Ovary (tissue), 9 donors: Measurements from ENCODE around the gene SLC4A5. TPM values are rescaled to one million over a fixed set of nuclear protein-coding genes. Genes with fewer than 3 reads are reported as not detected.

Experiments used
- DNase-seq, 5 donors: peaks; one replicate each; pipeline ENCODE4 v3.0.0-alpha.2; 2019 to 2020
- H3K27ac ChIP-seq, 2 donors: fragments of 200-600 bp; one replicate each; pipeline versions ENCODE4 v1.5.1 to v1.8.0; 2019 to 2022
- H3K27me3 ChIP-seq: fragments of 200-600 bp; one replicate; pipeline ENCODE4 v1.8.0; 2022
- H3K36me3 ChIP-seq: fragments of 200-600 bp; sonication (generic); one replicate; pipeline ENCODE4 v1.5.1; 2019
- H3K4me1 ChIP-seq: one replicate; pipeline ENCODE4 v1.8.1; 2013; ENCODE audit warnings: mild to moderate bottlenecking, moderate library complexity; ENCODE audit not compliant: insufficient read depth
- H3K4me3 ChIP-seq: fragments of 200-600 bp; sonication (generic); one replicate; pipeline ENCODE4 v1.5.1; 2017
- H3K9me3 ChIP-seq, 2 donors: fragments of 200-600 bp in 1 of 2; sonication (generic) in 1 of 2; one replicate each; pipeline versions ENCODE4 v1.5.1 to v1.8.1; 2013 to 2019; ENCODE audit warnings: mild to moderate bottlenecking in 1 of 2, moderate library complexity in 1 of 2
- EP300 ChIP-seq: sonication (generic); formaldehyde crosslinking; IDR thresholded peaks from one replicate; pipeline ENCODE4 v1.6.1; 2017; ENCODE audit warnings: antibody characterized with exemption
- POLR2A ChIP-seq: fragments of 450-650 bp; IDR thresholded peaks from one replicate; pipeline ENCODE4 v1.6.1; 2017; ENCODE audit warnings: antibody characterized with exemption, mild to moderate bottlenecking, moderate library complexity
- WGBS, 3 donors: extraction: QIAGEN DNeasy Blood & Tissue Kit in 1 of 3; methylation state at CpG; one replicate each; pipeline versions ENCODE4 v1.1.5 to v1.1.7; 2013 to 2017; 5-methylcytosine and 5-hydroxymethylcytosine counted together
- intact Hi-C, 4 donors: fragments of 100-400 bp; cut with DNase I; formaldehyde crosslinking; loops; one replicate each; pipeline versions ENCODE4 v1.11.0 to v1.15.1; 2022 to 2023
- polyA plus RNA-seq, 2 donors: library from polyadenylated mRNA; stranded (reverse); fragments of 200-250 nt in 1 of 2; fragments of 350-450 nt in 1 of 2; fragmentation: Illumina TruSeq in 1 of 2; extraction: RNeasy Lipid Tissue Mini Kit (QIAGEN cat#74804) in 1 of 2; gene quantifications; one replicate each; pipeline ENCODE4 v1.2.3, GENCODE V29; 2013 to 2014
- total RNA-seq, 7 donors: library from RNA; depleted of rRNA in 2 of 7; stranded (reverse); fragments of >200 nt in 2 of 7; fragmentation: NEBNext Ultra II Directional in 3 of 7; extraction: Animal tissue kit (Norgen Biotek cat#: 25700) in 3 of 7; gene quantifications; one replicate each; pipeline versions ENCODE4 v1.1.0 to v1.2.4, GENCODE V29; 2016 to 2023
- TF ChIP-seq, protein P1 (sequence below), 3 donors: fragments of 450-650 bp in 2 of 3; fragments of 200-600 bp in 1 of 3; IDR thresholded peaks; one replicate each; pipeline versions ENCODE4 v1.5.1 to v1.8.0; 2016 to 2022; ENCODE audit warnings: antibody characterized with exemption in 3 of 3, mild to moderate bottlenecking in 1 of 3
- donor health status: DM: no; HTN: no; CAD: no; lungs with moderate emphysema.
- donor health status: DM: no; HTN: no; CAD: no.
- donor health status: Bipolar disorder and iron deficiency.
- donor health status: DM: yes; HTN: yes; CAD: no.
- donor health status: DM: no; HTN: no; CAD: no.
- donor health status: DM: yes; HTN: yes; CAD: no.

The SLC4A5 gene
- total and polyA plus RNA-seq, 9 donors, result 1.1 to 6.3 (median 2.4) TPM

DNA sequence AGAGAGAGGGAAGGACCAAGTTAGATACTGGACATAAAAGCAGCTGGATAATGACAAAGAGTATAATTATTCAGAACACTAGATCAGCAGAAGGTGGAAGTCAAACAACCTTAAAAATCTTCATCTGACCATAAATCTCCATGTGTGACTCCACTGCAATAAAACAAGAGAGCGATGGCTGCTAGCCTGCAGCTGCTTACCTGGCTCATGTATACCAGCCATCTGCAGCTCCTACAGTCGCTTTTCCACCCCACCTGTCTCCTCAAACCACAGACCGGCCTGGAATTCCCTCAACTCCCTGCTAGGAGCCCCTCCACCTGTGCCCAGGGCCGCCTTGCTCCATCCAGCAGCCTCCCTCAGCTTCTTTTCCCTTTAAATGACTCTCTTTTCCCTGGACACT, 64.5 kb downstream of the SLC4A5 start:
- H3K4me1 ChIP-seq, result no peaks in the 10 kb centered on the region
- 88 to 95% (median 90%) methylated on average over 4 of the region's 4 CpGs for WGBS, 3 donors
- H3K27ac ChIP-seq, result no peak overlapping the region
- intact Hi-C loops, result no loop called here
- no peaks in the 10 kb centered on the region for H3K27me3 ChIP-seq
- no peaks in the 10 kb centered on the region for H3K36me3 ChIP-seq
- TF ChIP-seq EP300 (no peak), POLR2A (no peak)
- TF ChIP-seq, protein P1, sequence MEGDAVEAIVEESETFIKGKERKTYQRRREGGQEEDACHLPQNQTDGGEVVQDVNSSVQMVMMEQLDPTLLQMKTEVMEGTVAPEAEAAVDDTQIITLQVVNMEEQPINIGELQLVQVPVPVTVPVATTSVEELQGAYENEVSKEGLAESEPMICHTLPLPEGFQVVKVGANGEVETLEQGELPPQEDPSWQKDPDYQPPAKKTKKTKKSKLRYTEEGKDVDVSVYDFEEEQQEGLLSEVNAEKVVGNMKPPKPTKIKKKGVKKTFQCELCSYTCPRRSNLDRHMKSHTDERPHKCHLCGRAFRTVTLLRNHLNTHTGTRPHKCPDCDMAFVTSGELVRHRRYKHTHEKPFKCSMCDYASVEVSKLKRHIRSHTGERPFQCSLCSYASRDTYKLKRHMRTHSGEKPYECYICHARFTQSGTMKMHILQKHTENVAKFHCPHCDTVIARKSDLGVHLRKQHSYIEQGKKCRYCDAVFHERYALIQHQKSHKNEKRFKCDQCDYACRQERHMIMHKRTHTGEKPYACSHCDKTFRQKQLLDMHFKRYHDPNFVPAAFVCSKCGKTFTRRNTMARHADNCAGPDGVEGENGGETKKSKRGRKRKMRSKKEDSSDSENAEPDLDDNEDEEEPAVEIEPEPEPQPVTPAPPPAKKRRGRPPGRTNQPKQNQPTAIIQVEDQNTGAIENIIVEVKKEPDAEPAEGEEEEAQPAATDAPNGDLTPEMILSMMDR (IDR thresholded peaks at IDR 0.05), result no peak
- no peaks in the 10 kb centered on the region for H3K9me3 ChIP-seq
- no peak for DNase-seq
- H3K4me3 ChIP-seq, result no peak overlapping the region

DNA sequence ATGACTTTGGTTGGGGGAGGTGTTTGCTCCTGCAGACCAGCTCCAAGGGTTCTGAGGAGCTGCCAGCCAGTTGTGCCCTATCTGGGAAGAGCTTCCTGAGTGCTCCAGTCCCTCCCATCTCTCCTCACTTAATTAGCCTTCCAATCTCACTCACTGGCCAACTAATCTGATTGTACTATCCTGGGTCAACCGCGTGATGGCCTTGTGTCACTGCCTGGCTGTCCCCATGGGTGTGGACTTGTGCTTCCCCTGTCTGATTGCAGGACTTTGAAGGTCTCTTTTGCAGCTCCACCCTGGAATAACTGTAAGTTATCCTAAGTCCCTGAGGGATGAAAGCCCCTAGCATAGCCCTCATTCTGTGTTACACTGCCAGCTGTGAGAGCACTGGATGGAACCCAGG, 65.0 kb downstream of the SLC4A5 start:
- DNase-seq, result no peak
- Histone ChIP-seq H3K27ac (no peak overlapping the region), H3K4me3 (no peak overlapping the region), H3K9me3 (no peaks in the 10 kb centered on the region), H3K36me3 (no peaks in the 10 kb centered on the region), H3K4me1 (no peaks in the 10 kb centered on the region), H3K27me3 (no peaks in the 10 kb centered on the region)
- 64 to 73% (median 70%) methylated on average over 2 of the region's 2 CpGs for WGBS, 3 donors
- intact Hi-C loops, result no loop called here
- no peak for TF ChIP-seq EP300
- TF ChIP-seq, protein P1 (IDR thresholded peaks at IDR 0.05), result no peak
- no peak for TF ChIP-seq POLR2A

DNA sequence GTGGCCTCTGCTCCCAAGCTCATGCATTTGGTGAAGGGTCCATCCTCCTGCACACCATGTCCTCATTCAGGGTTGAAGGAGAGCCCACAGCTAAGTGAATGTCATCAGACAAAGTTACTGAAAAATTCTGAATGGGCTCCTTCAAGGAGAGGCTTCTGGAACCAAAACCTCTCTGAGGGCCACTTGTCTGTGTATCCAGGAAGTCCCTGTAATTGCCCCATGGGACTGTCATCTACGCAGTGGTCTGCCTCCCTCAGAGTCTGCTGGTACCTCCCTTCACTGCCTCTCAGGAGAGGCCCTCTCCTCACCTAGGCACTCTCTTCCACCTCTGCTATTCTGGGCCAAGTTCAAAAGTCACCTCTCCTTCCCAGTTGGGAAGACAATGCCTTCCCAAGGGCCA, 68.0 kb downstream of the SLC4A5 start:
- no peak overlapping the region for H3K4me3 ChIP-seq
- TF ChIP-seq, protein P1 (IDR thresholded peaks at IDR 0.05), result no peak
- TF ChIP-seq POLR2A, result no peak
- H3K36me3 ChIP-seq, result no peaks in the 10 kb centered on the region
- intact Hi-C loops, result no loop called here
- no peaks in the 10 kb centered on the region for H3K27me3 ChIP-seq
- no peaks in the 10 kb centered on the region for H3K9me3 ChIP-seq
- DNase-seq, result no peak
- no peaks in the 10 kb centered on the region for H3K4me1 ChIP-seq
- 81 to 97% (median 88%) methylated on average over 1 of the region's 1 CpG for WGBS, 3 donors
- no peak overlapping the region for H3K27ac ChIP-seq

DNA sequence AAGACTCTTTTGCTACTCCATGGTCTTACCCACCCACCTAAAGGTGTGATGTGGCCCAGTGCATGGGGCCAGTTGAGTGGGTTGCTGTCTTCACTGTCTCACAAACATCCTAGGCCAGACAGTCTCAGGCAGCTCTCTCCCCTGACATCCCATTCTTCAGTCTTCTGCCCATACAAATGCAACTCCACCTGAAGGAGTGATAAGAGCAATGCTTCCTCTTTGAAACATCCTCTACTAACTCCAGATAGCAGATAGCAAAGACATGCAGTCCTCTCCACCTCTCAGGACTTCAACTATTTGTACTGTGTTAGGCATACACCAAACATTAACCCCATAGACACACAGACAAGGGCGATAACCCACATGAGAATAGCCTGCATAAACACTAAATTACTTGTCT, 73.5 kb downstream of the SLC4A5 start:
- intact Hi-C loops, result no loop called here
- no peak for DNase-seq
- WGBS, 3 donors, result 95 to 97% (median 97%) methylated on average over 1 of the region's 1 CpG
- Histone ChIP-seq H3K4me3 (no peak overlapping the region), H3K27ac (no peak overlapping the region), H3K36me3 (no peaks in the 10 kb centered on the region), H3K9me3 (no peaks in the 10 kb centered on the region), H3K27me3 (no peaks in the 10 kb centered on the region), H3K4me1 (no peaks in the 10 kb centered on the region)
- TF ChIP-seq POLR2A (no peak), EP300 (no peak)
- TF ChIP-seq, protein P1 (IDR thresholded peaks at IDR 0.05), result no peak

DNA sequence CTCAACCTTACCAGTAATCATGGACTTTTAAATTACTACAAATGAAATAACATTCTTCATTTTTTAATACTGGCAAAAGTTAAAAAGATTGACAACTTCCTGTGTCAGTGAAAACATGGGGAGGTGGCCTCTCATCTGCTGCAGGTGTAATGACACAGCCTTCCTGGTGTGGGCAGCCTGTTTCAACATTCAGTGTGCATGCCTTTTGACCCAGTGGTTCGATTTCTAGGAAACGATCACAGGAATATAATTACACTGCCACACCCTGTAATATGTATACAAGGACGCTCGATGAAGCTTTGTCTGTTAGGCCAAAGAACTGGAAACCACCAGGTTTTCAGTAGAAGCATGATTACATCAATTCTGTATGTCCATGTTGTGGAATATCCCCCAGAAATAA, 76.1 kb downstream of the SLC4A5 start:
- no peak for DNase-seq
- Histone ChIP-seq H3K27me3 (no peaks in the 10 kb centered on the region), H3K4me3 (no peak overlapping the region), H3K4me1 (no peaks in the 10 kb centered on the region), H3K36me3 (no peaks in the 10 kb centered on the region), H3K27ac (no peak overlapping the region), H3K9me3 (no peaks in the 10 kb centered on the region)
- intact Hi-C loops, result no loop called here
- TF ChIP-seq EP300 (no peak), POLR2A (no peak)
- TF ChIP-seq, protein P1 (IDR thresholded peaks at IDR 0.05), result no peak
- WGBS, 3 donors, result 48 to 53% (median 50%) methylated on average over 4 of the region's 4 CpGs
